Measurements from ENCODE around the gene P2RY12.

Gene P2RY12

DNA sequence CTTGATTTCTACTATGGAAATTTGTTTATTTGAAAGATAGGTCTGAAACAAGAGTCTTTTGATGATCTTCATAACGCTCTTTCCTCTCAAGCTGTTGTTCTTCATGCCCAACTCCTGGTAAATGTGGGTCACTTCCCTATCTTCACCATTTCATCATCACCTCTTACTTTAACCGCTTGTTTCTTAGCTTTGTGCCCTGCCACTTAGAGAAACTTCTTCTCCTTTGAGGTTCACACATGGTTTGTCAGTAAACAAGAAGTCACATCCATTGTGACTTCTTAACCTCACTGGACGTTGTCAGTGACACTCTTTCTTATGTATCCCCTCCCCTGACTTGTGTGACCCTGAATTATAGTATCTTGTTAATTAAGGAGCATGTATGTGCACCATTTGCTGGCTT is 38.3 kb downstream of the P2RY12 start:
- no peak for DNase-seq (ENCODE audit: low read depth)

DNA sequence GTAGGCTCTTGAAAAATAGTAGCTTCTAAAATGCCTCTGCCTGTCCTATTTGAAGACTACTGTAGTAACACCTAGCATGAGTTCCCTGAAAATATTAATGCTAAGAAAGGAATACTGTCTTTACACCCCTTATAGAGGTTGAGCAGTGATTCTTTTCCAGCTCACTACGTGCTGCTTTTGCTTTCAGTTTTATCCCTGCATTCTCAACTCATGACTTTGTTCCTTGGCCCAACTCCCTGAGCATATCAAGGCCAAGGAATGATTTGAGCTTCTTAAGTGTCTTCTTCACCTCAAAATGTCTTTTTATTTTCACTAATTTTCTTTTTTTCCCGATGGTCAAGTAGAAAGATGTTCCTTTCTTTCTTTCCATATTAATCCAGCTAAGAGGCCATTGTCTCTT is 38.7 kb downstream of the P2RY12 start:
- peak; percentile 57 for DNase-seq (ENCODE audit: low read depth)

DNA sequence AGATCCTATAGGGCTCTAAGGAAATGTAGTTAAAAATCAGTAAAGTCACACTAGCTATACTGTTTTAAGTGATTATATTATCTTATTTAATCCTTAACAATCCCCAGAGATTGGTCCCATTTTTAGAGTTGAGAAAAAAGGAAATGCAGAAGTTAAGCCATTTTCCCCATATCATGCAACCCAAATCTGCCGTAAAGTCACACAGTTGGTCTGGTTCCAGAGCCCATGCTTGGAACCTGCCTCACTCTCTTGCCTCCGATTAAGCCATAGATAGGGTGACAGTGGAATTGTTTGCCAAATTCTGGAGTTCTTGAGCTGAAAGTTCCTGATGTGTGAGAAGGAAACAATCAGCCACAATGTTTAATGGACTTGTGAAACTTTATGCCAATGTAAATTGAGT is 52.9 kb downstream of the P2RY12 start:
- DNase-seq (ENCODE audit: low read depth): no peak

DNA sequence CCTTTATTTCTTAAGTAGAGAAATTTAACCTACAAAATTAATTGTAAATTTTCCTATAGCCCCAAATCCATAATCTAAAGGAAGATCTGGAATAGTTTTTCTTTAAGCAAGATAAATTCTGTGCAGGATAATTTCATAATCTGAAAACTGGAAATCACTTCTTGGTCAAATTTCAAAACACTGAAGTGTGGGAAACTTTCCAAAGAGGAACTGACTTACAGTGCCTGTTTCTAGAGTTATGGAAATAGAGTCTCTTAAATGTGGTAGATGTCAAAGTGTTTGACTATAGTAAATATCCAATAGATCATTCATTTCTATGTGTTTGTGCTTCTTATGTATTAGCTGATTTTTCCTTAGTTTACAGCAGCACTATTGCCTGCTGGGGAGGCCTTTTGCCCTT is 53.7 kb downstream of the P2RY12 start:
- DNase-seq (ENCODE audit: low read depth): peak; percentile 50

DNA sequence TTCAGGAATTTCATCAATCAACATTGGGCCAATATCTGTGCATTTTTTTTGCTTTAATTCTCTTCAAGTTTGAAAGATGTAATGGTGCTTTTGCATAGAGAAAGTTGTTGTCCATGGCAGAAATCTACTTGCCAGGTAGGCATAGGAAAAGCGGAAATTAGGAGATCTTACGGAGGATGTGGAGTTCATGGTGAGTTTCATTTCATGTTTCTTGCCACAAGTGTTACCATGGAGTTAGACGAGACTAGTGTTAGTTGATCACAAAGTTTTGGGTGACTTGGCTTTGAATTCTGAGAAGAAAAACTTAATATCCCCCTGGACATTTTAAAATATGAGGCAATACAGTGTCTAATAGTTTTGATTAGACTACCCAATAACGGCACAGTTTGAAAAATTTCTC is 54.2 kb downstream of the P2RY12 start:
- no peak for DNase-seq (ENCODE audit: low read depth)

DNA sequence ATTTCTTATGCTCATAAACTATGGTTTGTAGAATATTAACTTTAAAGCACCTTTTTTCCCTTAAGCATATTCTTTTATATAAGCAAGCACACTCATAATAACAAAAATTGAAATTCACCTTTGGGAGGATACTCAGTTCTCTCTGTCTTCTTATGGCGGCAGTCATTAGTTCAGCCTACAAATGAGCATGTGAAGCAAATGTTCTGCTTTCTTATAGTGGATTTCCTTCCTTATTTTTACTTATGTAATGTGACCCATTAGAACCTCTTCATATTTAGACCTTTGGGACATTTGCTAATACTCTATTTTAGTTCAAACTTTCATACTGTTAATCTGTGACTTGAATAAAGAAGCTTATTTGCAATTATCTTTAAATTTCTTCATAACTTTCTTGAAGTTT is 55.2 kb downstream of the P2RY12 start, which contains the start of gene P2RY13:
TSS of gene P2RY13 (minus strand) at position 187 of the 400 bp plus-strand sequence. CDS start at position 166, 21 bp downstream.
- DNase-seq (ENCODE audit: low read depth): no peak

DNA sequence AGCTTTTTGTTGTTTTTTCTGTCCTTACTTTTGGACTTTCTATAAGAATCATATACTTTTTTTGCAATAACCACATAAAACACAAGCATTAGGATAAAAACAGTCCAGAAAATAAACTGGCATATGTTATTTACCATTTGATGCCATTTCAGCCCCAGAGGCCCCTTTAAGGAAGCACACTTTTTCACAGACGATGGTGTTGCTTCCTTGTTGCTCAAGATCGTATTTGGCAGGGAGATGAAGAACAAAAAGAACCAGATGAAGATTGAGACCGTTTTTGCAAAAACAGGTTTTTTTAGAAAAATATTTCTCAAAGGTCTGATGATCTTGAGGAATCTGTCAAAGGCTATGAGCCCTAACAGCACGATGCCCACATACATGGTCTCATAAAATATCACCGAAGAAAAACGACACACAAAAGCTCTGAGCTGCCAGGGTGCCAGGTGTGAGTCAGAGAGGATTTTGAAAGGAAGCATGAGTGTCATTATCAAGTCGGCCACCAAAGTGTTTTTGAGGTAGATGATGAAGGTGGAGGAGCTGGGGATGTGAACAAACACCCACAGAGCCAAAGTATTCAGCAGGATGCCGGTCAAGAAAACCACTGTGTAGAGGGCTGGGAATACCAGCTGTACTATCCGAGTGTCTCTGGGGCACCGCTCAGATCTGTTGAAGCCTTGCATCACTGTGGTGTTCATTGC is 56.1 kb downstream of the P2RY12 start:
- DNase-seq (ENCODE audit: low read depth): peak; percentile 66

DNA sequence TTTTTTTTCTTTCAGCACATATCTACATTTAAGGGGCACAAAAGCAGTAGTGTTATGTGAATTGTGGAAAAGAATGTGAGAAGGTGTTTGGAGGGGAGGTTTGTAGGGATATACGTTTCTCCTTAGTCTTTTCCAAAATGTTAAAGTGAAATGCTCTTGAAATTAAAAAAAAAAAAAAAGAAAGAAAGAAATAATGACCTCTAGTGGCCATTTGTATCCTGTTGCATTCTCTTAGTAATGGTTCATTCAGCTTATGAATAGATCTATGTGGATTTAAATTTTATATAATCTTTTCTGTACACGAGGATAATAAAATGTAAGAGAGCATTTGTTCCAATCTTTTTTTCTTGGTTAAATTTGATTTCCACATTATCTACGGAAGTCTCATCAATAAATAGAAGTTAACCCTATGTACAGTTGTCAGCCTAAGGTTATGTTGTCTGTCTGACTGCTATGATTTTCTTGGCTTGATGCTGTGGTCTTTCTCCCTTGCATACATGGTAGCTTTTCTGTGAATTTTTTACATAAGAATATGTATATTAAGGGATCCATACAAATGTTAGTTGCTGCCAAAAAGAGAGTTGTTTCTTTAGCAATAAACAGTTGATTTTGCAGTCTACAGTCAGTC is 56.9 kb downstream of the P2RY12 start:
- peak; percentile 24 for DNase-seq (ENCODE audit: low read depth)

DNA sequence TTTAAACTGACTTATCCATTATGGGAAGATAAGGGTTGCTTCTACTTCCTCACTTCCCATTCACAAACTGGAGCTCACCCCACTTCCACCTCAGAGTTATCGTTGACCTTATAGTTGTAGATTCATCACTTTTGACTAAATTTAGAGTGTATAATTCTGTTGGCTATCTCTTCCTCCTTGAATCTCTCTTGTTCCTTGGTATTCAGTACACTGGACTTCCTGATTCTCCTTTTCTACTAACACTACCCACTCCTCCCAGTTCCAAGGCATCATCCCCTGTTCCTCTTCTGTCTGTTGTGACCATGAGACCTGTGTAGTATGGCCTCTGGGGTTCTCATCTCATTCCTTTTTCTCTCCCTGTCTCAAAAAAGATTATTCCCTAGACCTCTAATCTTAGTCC is 62.0 kb downstream of the P2RY12 start:
- no peak for DNase-seq (ENCODE audit: low read depth)

DNA sequence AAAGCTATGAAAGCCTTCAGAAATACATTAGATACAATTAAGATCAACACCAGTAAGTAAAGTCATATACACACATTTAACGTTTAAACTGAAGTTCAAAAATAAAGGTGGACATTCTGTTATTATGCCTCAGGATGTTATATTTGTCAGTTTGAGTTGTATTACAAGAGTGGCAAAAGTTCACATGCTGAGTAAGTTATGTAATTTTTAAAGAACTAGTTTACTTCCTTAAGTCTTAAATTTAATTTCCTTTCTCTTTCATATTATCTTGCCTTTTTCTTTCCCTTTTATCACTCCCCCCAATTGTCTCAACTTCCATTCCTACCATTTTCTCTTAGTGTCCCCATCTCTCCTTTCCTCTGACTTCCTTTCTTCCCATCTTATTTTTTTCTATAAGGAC is 63.0 kb downstream of the P2RY12 start:
- DNase-seq (ENCODE audit: low read depth): no peak

DNA sequence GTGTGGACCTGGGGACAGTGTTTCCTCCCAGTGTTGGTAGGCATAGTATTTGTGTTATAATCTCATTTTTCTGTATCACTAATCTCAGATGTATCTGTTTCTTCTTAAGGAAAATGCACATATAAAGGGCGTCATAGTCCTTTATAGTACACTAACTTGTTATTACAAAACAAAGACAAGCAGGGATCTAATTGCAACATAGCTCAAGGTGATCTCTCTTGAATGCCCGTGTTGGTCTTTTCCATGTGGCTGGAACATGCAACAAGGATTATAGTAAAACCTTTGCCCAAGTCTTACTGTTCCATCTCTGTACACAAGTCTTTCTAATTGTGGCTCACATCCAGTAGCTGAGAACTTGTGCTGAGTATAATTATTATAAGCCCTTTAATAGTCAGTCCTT is 64.4 kb downstream of the P2RY12 start:
- no peak for DNase-seq (ENCODE audit: low read depth)

DNA sequence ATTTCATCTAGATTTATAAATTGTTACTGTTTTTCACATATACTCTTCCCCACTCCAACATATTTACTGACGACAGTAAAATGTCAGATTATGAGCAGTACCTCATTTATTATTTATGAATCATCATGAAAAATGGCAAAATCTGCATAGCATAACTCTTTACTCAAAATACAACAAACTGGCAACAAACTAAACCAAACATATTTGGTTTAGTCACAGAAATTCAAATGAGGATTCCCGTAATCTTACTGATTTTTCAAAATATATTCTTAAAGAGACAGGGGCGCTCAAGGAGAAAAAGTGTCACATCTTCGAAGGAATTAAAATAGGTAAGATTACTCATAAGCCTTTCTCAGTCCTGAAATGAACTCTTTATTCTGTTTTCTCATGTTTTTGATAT is 64.9 kb downstream of the P2RY12 start:
- peak; percentile 65 for DNase-seq (ENCODE audit: low read depth)

DNA sequence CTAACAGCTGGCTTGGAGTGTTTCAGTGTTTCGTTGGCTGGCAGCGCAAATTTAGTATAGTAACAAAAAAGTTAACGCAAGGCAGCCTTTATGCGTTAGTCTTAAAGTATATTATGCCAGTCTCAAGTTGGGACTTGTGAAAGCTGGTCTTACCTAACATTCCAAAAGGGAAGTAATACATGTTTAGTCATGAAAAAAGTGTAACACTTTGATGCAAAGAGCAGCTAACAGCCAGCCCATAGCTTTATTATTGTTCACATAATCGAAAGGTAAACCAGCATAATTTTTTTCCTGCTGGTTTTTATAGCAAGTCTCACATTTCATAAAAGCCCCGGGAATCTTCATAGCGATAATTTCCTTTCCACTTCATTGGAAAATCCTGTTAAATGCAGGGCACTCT is 65.6 kb downstream of the P2RY12 start:
- DNase-seq (ENCODE audit: low read depth): peak; percentile 21

DNA sequence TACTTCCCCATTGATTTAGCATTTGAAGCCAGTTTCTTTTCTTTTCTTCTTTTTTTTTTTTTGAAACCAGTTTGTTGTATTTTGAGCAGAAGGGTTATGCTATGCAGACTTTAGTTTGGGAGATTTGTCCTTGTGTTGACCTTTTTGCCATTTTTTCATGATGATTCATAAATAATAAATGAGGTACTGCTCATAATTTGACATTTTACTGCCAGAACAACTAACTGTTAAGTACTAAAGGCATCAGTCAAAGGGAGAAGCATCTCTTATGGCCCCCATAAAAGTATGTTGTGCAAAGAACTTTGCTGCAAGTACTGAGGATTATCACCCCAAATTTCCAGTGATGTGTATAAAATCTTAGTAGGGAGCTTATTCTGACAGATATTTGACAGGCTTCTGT is 66.2 kb downstream of the P2RY12 start:
- peak; percentile 24 for DNase-seq (ENCODE audit: low read depth)

DNA sequence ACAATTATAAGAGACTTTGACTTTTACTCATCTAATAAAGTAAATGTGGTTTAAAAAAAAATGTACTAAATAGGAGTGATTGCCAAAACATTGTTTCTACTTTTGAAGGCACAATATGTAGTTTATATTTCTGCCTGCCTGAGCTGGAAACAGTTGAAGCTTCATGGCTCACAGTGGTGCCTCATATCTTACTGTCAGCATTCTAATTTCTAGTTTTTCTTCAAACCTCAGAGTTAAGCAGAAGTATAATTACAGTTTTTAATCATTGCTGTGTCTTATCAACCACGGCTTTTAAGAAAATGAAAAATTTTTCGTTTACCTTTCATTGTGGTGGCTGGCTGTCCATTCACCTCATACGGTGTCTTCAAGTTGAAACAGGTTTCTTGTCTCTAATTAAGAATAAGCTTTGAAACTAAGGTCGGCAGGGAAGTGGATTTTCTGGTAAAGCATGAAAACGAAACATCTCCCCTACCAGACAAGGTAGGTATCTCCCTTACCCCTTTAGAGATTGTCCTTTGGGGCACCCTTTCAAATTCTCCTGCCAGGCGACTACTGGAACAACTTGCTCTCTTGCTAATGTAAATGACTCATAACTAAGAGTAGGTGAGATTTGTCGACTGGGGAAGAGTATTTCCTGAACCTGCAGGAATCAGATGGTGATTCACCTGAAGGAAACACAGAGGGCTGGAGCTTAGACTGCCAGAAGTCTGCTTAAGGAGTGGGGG is 68.1 kb downstream of the P2RY12 start, which contains the start of gene GPR87:
TSS of gene GPR87 (minus strand) at position 554 of the 725 bp plus-strand sequence. CDS start 16,720 bp downstream, outside the sequence.
- DNase-seq (ENCODE audit: low read depth): no peak

DNA sequence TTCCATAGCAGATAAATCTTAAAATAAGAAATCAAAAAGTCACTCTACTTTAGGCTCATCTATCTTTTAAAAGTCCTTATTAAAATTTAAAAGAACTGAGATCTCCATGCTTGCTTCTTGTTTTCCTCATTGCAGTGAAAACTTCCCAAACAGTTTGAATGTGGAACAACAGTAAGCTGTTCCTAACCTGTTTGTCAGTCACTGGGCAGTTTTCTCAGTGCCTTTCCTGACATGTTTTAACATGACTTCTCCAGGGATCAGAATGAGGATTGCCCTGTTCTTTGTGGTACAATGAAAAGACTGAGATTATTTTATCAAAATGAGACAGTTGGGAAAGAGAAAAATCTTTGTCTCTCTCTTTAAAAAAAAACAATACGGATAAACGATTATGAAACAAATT is 68.7 kb downstream of the P2RY12 start:
- DNase-seq (ENCODE audit: low read depth): no peak

DNA sequence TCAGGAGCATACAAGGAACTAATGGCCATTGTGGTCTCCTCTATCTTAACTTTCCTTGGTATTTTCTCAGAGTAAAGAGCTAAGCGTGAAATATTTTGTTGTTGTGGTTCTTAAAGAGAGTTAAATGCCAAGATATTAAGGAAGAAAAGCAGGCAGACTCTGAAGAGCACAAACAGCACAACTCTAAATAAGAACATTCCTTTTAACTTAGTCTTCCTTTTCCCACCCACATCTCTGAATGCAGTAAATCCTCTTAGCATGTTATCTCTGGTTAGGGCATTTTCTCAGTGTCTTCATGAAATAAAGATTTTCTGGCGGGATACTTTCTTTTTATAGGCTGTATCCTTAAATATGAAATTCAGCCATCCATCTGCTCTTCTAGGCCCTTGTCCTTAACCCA is 69.4 kb downstream of the P2RY12 start:
- DNase-seq (ENCODE audit: low read depth): no peak

DNA sequence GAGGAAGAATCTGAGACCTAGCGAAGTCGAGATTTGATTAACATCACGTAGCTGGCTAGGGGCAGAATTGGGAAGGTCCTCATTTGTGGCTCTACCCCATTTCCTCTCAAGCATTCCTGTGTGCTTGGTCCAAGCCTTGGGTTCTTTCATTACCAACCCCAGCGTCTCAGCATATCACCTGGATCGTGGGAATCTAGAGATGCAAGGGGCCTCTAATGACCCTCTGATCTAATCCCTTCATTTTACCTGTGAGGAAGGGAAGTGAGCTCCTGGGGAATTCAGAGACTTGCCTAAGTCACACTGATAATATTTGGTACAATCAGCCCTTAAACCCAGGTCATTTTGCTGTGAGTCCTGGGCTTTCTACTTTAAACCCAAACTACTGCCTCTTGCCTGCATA is 70.0 kb downstream of the P2RY12 start:
- DNase-seq (ENCODE audit: low read depth): no peak

DNA sequence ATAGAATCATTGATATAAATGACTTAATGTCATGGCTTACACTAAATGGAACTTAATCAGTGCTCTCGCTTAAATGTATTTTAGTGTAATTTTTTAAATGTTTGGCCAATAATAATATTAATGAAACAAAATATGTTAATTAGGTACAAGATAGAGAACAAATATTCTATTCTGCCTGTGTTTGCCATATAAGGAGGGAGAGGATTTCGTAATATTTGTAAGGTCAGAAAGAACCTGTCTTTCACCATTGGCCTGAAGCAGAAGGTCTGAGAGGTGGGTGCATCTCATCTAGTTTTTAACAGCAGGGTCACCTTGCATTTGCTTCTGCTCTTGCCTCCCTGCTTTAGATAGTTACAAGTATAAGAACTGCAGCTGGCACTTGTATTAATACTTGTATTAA is 70.4 kb downstream of the P2RY12 start:
- DNase-seq (ENCODE audit: low read depth): no peak

DNA sequence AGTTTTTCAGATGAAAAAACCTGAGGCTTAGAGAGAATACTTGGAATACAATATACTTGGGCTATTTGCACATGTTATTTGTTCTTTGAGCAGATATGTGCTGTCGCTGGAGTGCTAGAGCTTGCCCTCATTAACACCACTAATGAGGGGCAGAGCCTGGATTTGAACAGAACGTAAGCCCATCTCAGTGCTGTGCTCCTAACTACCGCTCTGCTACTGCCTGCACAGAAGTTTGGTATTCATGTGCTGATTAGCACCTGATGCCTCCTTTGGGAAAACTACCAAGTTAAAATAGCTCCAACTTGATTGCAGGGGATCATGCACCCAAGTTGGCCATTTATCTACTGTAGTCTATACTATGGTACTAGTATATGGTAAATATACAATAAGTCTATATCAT is 71.6 kb downstream of the P2RY12 start:
- no peak for DNase-seq (ENCODE audit: low read depth)

DNA sequence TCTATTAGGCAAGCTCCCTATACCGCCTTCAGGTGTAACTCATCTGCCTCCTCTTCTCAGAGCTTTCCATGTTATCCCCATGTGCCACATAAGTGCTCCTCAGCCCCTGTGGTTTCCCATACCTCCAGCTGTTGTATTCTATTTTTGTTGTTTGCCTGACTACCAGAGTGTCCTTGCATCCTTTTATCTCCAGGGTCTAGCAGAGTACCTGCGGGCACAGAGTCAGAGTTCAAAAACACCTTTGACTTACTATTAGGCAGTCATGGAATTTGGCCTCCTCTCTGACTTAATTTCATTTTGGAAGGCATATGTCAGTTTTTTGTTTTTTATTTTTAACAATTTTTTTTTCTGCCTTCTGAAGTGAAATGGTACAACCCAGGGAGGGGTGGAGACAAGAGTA is 75.0 kb downstream of the P2RY12 start:
- no peak for DNase-seq (ENCODE audit: low read depth)

DNA sequence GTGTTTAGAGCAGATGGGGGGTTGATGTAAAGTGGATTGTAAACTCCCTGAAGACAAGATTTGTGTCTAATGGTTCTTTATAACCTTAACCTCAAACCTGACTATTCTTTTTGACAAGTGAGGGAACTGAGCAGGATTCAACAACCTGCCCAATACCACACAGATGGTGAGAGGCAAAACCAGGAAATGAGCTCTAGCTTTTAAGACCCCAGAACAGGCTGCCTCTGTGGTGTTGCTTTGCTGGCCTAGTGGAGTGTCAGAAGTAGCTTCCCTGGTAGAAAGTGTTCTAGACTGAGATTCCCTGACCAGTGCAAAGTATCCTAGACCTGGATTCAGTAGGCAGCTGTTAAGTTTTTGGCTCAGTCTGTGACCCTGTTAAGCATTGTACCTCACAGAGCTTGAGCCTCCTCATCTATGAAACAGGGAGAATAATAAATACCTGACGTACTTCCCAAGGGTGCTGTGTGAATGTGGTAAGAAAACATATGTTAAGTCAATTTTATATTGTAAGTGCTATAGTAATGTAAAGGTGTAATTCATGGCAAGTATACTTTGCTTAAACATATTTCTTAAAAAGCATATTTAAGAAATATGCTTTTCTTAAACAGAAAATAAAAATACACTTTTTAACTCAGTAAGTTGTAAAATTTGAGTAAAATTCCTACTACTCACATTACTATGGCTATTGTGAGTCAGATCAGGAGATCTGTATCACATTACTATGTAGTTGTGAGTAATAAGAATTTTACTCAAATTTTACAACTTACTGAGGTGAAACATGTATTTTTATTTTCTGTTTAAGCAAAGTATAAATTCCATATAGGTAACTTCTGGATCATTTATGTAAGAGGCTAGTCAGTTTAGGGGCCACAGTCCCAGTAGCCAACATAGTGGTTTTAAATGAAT is 76.7 kb downstream of the P2RY12 start:
- no peak for DNase-seq (ENCODE audit: low read depth)
